ENCODE results near the gene CACNA1G.

The CACNA1G gene

DNA sequence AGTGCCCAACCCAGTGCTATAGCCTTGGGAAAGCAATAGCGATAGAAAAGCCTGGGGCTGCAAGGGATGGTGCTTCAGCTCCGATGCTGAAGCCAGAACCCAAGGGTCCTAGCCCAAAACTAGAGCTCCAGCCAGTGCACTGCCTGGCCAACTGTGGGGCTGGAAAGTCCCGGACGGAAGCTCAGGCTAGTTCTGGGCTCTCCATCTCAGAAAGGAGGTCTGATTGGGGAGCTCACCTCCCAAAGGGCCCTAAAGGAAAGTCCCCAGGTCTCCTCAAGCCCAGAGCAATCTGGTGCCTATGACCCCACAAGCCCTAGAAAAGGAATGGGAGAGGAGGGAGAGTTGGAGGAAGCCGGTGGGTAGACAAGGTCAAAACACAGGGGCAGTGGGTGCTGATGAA, 72.1 kb downstream of the CACNA1G start:
- Histone ChIP-seq H3K4me3 (ENCODE audit: severe bottlenecking) (no peak overlapping the region), H3K9me3 (ENCODE audit: severe bottlenecking) (no peaks in the 10 kb centered on the region), H3K27ac (ENCODE audit: poor library complexity, severe bottlenecking) (no peak overlapping the region), H3K4me1 (ENCODE audit: insufficient read depth, poor library complexity, severe bottlenecking) (peaks cover 23% of the 10 kb centered on the region), H3K36me3 (ENCODE audit: low read depth) (peaks cover 6% of the 10 kb centered on the region; the same call in 1 of the 2 replicates), H3K27me3 (ENCODE audit: insufficient read depth, poor library complexity, severe bottlenecking) (no peaks in the 10 kb centered on the region)
- ATAC-seq (ENCODE audit: low read depth): no peak
- TF ChIP-seq, protein P1, sequence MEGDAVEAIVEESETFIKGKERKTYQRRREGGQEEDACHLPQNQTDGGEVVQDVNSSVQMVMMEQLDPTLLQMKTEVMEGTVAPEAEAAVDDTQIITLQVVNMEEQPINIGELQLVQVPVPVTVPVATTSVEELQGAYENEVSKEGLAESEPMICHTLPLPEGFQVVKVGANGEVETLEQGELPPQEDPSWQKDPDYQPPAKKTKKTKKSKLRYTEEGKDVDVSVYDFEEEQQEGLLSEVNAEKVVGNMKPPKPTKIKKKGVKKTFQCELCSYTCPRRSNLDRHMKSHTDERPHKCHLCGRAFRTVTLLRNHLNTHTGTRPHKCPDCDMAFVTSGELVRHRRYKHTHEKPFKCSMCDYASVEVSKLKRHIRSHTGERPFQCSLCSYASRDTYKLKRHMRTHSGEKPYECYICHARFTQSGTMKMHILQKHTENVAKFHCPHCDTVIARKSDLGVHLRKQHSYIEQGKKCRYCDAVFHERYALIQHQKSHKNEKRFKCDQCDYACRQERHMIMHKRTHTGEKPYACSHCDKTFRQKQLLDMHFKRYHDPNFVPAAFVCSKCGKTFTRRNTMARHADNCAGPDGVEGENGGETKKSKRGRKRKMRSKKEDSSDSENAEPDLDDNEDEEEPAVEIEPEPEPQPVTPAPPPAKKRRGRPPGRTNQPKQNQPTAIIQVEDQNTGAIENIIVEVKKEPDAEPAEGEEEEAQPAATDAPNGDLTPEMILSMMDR (IDR thresholded peaks at IDR 0.05; ENCODE audit: poor library complexity, severe bottlenecking): no peak
- no peak for DNase-seq (ENCODE audit: low spot score)

- H3K36me3 ChIP-seq (ENCODE audit: low read depth): peaks cover 6% of the 10 kb centered on the region; the same call in 1 of the 2 replicates
- no peak for ATAC-seq (ENCODE audit: low read depth)
- DNase-seq (ENCODE audit: low spot score): no peak
- TF ChIP-seq, protein P1 (IDR thresholded peaks at IDR 0.05; ENCODE audit: poor library complexity, severe bottlenecking): no peak
- H3K4me3 ChIP-seq (ENCODE audit: severe bottlenecking): no peak overlapping the region
- H3K27ac ChIP-seq (ENCODE audit: poor library complexity, severe bottlenecking): no peak overlapping the region
- no peaks in the 10 kb centered on the region for H3K9me3 ChIP-seq (ENCODE audit: severe bottlenecking)
- H3K4me1 ChIP-seq (ENCODE audit: insufficient read depth, poor library complexity, severe bottlenecking): peaks cover 34% of the 10 kb centered on the region
- no peaks in the 10 kb centered on the region for H3K27me3 ChIP-seq (ENCODE audit: insufficient read depth, poor library complexity, severe bottlenecking)
Measured at GRCh38 chr17:50633683-50634082, 73.2 kb downstream of the CACNA1G start.

DNA sequence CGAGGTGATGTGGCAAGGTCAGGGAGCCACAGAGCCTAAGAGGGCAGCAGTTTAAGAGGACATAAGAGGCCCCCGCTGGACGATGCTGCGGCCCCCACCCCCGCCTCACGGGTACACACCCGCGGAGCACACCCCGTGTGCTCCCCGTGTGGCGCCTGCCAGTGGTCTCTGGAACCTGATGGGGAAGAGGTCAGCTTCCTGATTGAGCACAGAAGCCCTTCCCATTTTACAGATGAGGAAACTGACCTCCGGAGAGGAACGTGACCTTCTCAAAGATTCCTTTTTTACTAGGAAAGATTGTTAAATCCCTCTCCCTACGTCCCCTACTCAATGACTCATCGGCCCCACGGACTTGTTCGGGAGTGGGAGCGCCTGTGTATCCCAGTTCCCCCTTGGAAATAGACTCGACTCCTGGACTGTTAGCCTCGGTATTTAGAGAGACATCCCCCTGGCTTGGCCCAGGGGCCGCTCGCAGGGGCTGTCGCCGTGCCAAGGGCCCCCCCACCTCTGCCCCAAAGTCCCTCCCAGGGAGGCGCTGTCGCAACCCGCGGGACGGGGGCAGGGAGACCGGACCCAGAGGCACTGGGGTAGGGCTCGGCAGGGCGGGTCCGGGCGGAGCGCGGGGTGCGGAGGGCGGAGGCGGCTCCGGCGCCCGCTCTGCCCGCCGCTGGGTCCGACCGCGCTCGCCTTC, 73.9 kb downstream of the CACNA1G start, which contains the start of gene ABCC3:
Gene ABCC3 (plus strand): TSS at position 658 of the 691 bp plus-strand sequence. CDS start 56 bp downstream, outside the sequence.
- TF ChIP-seq, protein P1 (IDR thresholded peaks at IDR 0.05; ENCODE audit: poor library complexity, severe bottlenecking): peak; percentile 22
- peak within 1 kb of the TSS; percentile 98 for H3K27ac ChIP-seq (ENCODE audit: poor library complexity, severe bottlenecking)
- no peaks in the 10 kb centered on the region for H3K27me3 ChIP-seq (ENCODE audit: insufficient read depth, poor library complexity, severe bottlenecking)
- ATAC-seq (ENCODE audit: low read depth) (peak; percentile 17; the same call in 2 of the 3 replicates), DNase-seq (ENCODE audit: low spot score) (no peak)
- peaks cover 6% of the 10 kb centered on the region; the same call in 1 of the 2 replicates for H3K36me3 ChIP-seq (ENCODE audit: low read depth)
- H3K4me3 ChIP-seq (ENCODE audit: severe bottlenecking): peak within 1 kb of the TSS; percentile 55
- H3K9me3 ChIP-seq (ENCODE audit: severe bottlenecking): no peaks in the 10 kb centered on the region
- H3K4me1 ChIP-seq (ENCODE audit: insufficient read depth, poor library complexity, severe bottlenecking): peaks cover 40% of the 10 kb centered on the region

GRCh38 chr17:50634915-50635731, 74.6 kb downstream of the CACNA1G start:
- TF ChIP-seq, protein P1 (IDR thresholded peaks at IDR 0.05; ENCODE audit: poor library complexity, severe bottlenecking): no peak
- Histone ChIP-seq H3K4me1 (ENCODE audit: insufficient read depth, poor library complexity, severe bottlenecking) (peaks cover 48% of the 10 kb centered on the region), H3K27me3 (ENCODE audit: insufficient read depth, poor library complexity, severe bottlenecking) (no peaks in the 10 kb centered on the region), H3K9me3 (ENCODE audit: severe bottlenecking) (no peaks in the 10 kb centered on the region), H3K36me3 (ENCODE audit: low read depth) (peaks cover 6% of the 10 kb centered on the region; the same call in 1 of the 2 replicates), H3K4me3 (ENCODE audit: severe bottlenecking) (peak overlapping the region; percentile 55), H3K27ac (ENCODE audit: poor library complexity, severe bottlenecking) (peak overlapping the region; percentile 98)
- no peak for DNase-seq (ENCODE audit: low spot score)
- 0 out of 3 replicates have a peak, but pooled peaks have one; percentile 1 for ATAC-seq (ENCODE audit: low read depth)

Measured in RWPE2 (cell line).